Retina (tissue), 1 donor: Measurements from ENCODE around the gene REEP1.
"Not testable (repeated sequence)": the region's sequence is repeated elsewhere in the genome, so short reads cannot be mapped to it uniquely, and the experiment has no call there.

Source experiments
- DNase-seq: peaks from one replicate; pipeline ENCODE4 v3.0.0-alpha.2; 2016

The REEP1 gene

DNA sequence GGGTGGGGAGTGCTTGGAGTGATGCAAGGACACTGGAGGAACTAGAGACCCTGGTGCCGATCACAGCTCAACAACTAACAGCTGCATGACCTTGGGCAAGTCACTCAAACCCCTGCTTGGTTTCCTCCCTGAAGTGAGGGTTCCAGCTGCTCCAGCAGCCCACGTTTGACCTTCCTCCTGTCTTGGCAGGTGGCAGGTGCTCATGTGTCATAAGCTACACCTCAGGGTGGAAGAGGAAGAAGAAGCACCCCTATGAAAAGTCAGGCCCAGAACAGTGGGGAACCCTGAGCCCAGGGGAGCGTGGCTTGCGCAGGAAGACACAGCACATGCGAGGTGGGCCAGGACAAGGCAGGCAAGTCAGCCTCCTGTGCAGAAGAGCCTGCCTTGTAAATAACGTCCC is 95.8 kb downstream of the REEP1 start:
- no peak for DNase-seq

DNA sequence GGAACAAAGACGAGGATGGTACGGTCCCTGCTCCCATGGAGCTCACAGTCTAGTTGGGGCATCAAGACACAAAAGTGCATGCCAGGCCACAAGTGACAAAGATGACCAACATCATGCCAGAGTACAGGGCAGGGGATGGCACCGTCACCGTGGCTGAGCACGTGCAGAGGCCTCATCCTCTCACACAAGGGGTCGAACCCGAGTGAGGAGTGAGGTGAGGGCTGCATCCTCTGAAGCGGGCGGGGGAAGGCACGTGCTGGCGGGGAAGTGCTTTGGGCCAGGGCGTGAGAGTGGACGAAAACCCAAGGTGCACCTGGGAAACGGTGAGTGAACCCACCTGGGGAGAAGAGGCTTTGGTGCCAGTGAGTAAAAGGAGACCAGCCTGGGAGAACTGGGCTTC is 97.2 kb downstream of the REEP1 start:
- DNase-seq: no peak

DNA sequence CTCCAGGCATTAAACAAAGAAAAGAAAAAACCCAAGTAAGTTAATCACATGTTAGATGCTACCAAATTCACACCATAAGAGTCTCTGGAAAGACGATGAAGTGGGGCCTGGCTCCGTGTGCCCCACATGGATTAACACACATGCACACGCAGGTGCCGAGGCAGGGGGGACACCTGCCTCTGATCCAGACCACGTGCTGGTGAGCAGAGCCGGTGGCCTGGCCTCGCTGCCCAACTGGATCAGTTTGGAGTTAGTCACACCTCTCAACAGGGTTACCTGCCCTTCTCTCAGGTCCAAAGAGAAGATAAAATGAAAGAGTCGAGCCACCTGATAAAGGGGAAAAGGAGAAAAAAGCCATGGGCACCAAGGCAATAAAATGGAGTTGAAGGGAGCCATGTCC is 97.7 kb downstream of the REEP1 start:
- no peak for DNase-seq

DNA sequence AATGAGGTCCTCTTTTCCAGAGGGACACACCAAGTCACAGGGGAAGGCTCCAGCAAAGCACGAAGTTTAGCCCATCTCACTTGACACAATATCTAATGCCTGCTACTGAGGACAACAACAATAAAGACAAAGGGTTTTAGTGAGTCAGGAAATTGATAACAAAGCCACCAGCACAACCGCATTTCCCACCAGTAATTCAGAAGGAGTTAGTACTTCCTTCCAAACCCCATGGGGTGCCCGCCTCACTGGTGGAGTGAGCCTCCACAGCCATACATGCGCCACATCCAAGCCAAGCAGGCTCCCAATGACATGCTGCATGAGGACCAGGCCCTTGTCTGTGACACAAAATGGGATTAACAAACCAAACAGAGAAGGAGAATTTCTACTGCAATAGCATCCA is 98.1 kb downstream of the REEP1 start:
- DNase-seq: no peak

DNA sequence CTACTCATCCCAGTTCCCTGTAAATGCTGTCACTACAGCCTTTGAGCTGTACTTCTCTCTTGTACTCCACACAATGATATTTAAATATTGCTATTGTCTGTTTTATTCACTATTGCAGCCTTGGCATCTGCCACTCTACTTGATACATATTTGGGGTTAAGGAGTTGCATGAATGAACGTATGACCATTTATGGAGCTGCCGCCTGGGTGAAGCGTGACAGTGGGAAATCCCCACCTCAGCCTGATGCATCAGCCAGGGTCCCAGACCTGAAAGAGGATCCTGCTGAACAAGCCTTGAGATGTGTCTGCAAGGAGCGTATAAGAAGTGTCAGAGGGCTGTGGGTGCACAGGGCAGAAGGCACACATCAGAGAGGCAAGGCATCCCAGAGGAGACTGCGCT is 99.1 kb downstream of the REEP1 start:
- no peak for DNase-seq

DNA sequence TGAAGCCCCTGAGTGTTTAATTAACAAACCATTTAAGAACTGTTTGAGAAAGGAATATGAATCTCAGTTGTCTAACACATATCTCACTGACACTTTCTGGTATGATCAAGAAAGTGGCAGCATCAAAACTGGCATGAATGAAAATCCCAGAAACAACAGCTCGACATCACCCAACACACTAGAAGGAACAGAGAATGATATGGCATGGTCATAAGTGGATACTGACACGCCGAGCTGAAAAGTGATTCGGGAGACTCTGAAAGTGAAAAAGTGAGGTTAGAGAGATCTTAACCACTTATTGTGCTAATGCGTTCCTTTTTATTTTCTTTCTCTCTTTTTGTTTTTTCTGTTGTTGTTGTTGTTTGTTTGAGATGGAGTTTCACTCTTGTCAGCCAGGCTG is 100.3 kb downstream of the REEP1 start:
- no peak for DNase-seq

DNA sequence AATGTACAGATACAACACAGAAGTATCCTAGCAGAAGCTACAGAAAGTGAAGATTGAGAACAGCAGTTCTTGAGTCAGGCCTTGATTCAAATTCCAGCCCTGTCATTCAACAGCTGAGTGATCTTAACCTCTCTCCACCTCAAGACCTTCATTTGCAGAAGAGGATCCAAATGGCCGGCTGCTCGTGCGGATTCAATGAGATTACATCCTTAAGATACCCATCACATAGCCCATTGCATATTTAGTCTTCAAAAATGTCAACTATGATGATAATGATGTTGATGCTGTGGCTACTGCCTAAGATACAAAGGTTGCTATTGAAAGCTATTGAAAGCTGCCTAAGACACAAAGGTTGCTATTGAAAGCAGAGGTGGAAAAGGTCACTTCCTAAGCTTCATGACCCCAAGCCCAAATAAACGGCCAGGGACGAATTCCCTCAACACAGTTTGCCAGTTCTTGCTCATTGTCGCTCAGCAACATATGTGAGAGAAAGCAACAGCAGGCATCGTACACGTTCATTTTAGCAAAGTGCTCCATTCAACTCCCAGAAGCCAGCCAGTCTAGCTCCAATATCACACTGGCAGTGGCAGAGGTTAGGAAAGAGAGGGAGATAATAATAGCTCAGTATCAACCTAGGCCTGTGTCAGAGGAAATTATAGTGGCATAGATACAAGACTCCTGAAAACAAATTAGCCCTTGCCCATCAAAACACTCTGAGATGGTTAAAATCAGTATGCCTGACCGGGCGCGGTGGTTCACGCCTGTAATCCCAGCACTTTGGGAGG is 102.0 kb downstream of the REEP1 start:
- DNase-seq: peak; percentile 30

DNA sequence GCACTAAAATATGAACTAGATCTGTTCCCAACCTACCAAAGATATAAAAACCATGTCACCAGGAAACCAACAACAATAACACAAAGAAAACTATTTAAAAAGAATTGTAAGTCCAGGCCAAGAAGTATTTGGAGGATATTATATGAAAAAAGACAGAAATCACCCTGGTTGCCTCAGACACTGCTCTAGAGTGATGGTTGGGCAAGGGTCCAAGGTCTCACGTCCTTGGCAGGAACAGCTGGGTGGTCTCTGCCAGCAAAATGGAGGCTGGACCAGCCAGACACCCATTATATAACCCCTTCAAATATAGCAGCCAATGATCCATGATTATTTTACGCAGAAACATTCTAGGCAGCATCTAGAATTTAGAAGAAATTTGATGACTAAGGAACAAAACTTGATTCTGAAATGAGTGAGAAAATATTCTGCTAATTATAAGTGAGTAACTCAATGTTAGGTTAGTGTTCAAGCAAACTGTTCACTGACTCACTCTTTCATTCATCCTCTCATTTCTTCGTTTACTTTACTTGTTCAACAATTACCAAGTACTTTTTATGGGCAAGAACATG is 102.8 kb downstream of the REEP1 start:
- DNase-seq: no peak

DNA sequence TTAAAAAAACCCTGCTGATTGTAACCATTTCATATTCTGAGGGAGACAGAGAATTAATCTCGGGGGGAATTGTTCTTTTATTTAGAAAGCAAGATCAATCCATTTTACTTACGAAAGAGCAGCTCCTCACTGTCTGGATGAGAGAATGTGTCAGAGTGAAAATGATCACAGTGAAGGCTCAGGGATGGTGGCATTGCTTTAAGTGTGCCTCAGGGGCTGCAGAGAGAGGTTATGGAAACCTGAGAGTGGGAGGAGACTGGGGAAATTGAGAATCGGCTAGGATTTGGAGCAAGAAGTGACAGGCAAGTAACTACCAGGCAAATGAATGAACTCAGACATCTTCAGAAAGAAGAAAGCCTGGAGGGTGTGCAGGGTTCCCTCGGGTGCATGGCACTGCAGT is 104.0 kb downstream of the REEP1 start:
- DNase-seq: peak; percentile 26

DNA sequence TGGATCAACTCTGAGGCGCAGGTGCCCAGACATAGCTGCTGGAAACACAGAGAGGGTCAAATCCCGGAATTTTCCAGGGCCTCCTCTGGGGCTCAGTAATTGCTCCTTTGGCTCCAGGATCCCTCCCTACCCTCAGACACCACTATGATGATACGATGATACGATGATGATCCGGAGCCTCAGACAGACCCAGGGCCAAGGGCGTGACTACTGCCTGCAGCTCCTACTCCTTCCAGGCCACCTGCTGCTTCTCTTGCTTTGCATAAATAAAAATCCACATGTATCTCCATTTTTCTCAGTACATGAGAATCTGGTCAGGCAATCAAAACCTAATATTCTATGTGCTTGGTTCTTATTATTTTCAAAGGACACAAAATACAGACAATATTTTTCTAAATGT is 104.5 kb downstream of the REEP1 start:
- DNase-seq: no peak

DNA sequence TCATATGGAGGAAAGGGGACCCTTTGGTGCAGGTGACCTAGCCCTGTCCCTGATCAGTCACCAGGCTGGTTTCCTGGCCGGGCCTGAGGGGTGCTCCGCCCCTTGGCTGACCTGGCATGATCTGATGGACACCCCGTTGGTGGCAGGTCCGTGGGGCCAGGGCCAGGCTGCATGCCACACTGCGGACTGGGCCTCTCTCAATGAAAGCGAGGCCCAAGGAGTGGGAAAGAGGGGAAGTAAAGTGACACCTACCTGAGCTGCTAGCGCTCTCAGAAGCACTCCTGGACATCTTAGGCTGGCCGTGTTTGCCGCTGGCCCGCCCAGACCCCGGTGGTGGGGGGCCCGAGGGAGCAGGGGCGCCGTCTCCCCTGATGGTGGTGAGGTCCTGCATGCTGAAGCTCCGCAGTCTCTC is 105.0 kb downstream of the REEP1 start:
- DNase-seq: no peak

DNA sequence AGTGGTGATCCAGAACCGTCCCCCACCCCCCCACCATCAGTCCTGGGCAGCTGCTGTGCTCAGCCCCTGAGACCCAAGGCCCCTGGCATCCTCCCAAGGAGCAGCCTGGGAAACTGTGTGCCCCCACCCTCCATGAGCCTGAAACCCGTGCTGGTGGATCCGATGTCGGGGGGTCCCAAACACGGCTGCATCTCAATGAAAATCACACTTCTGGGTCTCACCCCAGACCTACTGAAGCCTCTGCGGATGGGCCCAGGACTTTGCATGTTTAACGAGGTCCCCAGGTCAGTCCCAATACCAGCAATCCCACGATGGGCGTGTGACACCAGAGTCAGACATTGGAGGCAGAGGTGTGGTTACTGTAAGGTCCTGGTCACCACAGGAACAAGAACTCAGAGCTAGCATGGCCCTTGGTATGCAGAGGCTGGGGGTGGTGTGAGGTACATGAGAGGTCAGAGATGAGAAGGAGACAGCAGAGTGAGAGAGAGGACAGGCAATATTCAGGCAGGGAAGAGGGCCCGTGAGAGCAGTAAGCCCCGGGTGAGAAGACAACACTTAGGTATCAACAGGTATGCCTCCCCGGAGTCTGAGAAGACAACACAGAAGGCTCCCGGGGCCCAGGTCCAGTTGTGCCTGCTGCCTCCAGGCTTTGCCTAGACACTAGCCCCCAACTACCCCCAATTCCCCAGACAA is 105.6 kb downstream of the REEP1 start:
- DNase-seq: no peak

DNA sequence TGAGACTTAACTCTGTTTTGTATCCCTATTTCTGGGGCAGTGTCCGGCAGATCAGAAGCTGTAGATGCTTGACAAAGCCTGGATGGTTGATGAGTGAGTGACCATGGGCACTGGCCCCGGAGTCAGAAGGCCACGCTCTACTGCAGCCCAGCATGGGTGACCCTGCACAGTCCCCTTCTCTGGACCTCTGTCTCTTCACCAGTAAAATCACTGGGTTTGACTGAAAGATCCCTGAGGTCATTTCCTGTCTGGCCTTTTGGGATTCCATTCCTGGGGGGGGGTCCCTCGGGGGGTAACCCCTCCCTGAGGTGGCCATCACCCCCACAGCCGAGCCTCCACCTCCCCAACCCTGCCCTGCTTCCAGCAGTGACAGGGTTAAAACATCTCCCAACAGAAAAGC is 106.5 kb downstream of the REEP1 start:
- no peak for DNase-seq

DNA sequence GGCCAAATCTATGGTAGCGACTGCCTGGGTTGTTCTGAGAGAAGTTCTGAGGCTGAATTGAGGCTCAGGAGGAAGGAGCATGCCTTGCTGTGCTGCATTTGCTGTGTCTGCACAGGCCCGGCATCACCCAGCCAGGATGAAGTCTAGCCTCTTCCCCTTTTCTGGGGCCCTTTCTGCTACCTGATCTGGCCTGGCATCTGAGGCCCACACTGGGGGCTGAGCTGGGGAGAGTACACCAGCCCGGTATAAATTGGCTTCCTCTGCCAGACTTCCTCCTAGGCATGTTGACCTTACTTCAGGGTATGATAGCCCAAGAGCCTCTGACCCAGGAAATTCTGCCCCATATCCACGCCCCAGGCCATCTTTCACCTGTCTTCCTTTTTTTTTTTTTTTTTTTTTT is 108.2 kb downstream of the REEP1 start:
- no peak for DNase-seq

DNA sequence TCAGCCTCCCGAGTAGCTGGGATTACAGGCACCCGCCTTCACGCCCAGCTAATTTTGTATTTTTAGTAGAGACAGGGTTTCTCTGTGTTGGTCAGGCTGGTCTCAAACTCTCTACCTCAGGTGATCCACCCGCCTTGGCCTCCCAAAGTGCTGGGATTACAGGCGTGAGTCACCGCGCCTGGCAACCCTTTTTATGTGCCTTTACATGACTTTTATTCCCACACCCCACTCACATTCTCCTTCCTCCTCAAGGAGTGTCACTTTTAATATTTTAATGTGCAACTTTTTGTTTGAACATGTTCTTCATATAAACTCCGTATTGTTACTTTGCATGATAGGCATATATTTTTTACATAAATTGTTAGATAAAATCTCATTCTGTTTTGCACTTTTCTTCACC is 108.9 kb downstream of the REEP1 start:
- not testable (repeated sequence) for DNase-seq

DNA sequence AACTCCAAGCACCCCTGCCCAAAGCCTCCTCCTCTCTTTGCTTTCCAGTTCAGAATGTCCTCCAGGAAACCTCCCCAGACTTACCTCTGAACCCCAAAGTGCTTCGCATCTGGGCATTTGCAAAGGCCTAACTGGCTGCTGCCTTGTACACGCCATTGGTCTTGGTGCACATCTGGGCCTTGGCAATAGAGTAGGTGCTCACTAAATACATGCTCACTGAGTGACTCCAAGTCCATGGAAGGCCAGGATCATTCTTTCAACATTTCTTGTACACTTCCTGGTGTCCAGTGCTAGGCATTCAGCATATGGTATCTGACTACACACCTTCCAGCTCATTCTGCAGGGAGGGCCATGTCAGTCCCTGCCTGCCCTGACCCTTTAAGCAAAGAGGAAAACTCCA is 109.7 kb downstream of the REEP1 start:
- DNase-seq: no peak

DNA sequence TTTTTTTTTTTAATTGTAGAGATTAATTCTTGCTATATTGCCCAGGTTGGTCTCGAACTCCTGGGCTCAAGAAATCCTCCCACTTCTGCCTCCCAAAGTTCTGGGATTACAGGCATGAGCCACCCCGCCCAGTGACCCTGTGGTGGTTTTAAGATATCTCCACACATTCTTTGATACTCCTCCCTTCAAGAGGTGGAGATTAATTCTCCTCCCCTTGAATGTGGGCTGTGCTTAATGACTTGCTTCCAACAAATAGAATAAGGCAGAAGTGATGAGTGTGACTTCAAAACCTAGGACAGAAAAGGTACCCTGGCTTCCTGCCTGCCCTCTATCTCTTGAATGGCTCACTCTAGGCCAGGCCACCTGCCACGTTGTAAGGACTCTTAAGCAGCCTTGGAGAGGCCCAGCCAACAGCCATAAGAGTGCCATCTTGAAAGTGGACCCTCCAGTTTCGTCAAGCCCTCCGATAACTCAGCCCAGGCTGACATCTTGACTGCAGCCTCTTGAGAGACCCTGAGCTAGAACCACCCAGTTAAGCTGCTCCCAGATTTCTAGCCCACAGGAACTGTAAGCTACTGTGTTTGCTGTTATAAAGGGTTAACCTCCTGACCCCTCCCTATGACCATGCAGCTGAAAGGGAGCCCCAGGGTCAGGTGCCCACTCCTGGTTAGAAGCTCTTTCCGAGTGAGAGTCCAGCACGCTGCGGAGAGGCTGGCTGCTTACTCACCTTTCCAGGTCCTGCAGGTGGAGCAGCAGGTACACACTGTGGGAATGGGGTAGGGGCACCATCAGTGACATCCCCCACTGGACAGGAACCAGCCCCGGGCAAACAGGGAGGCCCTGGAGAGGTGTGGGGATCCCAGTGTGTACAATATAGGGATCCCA is 110.5 kb downstream of the REEP1 start:
- no peak for DNase-seq

DNA sequence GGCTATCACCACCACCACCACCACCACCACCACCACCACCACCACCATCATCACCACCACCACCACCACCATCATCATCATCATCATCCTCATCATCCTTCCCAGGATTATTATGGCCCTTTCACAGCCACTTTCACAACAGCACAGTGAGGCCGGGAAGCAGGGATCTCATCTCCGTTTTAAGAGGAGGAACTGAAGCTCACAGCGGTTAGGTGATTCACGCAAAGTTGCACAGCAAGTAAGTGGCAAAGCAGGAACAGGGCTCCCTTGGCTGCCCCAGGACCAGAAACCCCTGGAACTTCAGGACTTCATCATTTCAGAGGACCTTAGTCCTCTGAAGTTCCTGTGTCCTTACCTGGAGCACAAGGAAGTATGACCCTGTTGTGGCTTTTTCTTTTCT is 111.4 kb downstream of the REEP1 start:
- DNase-seq: no peak

DNA sequence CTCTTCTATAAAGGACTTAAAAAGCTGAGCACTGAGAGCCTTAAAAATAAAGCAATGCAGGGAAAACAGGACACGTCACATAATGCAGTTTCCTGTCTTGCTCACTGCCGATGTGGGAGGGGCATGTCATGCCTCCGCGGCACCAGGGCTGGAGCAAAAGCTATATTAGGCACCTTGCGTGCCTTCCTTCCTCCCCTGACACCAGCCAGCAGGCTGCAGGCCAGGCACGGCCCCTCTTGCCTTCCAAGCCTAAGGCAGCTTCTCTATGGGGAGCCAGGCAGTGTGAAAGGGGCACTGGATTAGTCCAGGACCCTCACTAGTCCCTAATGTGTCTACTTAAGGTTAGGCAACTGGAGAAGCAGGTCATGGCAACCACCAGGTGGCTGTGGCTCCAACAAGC is 111.8 kb downstream of the REEP1 start:
- DNase-seq: no peak

DNA sequence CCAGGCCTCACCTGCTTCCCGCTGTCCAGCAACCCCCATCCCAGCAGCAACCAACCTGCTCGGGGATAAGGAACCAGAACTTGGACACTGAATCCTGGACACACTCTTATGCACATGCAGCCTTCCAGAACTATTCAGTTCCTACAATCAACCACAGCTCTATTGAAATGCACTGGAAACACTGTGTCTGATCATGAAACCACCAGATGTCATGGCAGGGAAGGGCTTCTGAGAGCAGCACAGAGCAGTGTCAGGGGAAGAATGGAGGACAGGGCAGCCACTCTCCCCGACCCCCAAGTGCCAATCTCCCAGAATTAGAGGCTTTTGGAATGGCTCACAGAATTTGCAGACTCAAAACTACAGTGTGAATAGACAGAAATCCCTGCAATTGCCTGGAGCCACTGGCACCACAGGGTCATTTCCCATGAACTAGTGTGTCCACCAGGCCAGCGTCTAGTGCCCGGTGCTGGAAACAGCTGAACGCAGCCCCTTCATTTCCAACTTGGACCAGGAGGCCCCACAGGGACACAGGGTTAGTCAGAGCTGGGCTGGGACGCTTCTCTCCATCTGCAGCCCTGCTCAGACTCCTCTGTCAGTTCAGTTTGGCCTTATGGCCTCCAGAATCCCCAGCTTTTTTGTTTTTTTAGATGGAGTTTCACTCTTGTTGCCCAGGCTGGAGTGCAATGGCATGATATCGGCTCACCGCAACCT is 112.6 kb downstream of the REEP1 start:
- DNase-seq: peak; percentile 26

DNA sequence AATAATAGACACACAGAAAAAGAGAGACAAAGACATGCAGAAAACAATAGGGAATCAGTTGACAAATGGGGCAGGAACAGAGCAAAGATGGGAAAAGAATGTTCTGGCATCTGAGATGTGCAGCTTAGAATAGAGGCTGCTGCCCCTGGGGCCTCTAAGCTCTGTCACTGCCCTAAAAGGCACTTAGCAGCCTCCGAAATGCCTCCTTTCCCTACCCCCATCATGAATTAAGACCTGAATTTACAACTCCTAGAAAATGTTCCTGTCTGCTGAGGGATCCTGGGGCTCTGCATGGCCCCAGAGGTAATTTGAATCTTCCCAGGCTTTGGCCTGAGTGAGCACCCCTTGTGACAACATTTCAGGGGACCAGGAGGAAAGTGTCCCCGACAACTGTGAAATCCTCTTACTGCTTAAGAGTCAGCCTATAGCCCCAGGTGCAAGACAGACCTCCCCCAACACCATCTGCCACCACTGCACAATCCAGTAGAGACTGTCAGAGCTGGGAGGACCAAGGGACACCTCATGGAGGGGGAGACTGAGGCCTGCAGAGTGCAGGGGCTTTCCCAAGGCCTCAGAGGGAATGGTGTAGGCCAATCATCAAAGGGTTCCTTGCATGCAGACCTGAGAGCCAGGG is 113.4 kb downstream of the REEP1 start:
- peak; percentile 66 for DNase-seq
